Heart left ventricle (tissue), 16 donors: ENCODE measurements around the gene EGFL6. TPM values are rescaled to one million over a fixed set of nuclear protein-coding genes. Genes with fewer than 3 reads are reported as not detected.
"Not testable (repeated sequence)": the region's sequence is repeated elsewhere in the genome, so short reads cannot be mapped to it uniquely, and the experiment has no call there.

Experiments used
- ATAC-seq, 4 donors: fragments of 200-7000 bp; cut with Tn5 transposase; one replicate each; pipeline ENCODE4 v1.9.1; 2020 to 2022; ENCODE audit warnings: moderate library complexity in 4 of 4, mild to moderate bottlenecking in 3 of 4, moderate number of reproducible peaks in 1 of 4
- DNase-seq, 5 donors: peaks; one replicate each; pipeline ENCODE4 v3.0.0-alpha.2; 2020
- H3K27ac ChIP-seq, 12 donors: fragments of 200-600 bp; sonication (generic) in 4 of 12; one replicate each; pipeline versions ENCODE4 v1.5.0 to v1.8.0; 2016 to 2022; ENCODE audit warnings: mild to moderate bottlenecking in 2 of 12
- H3K27me3 ChIP-seq, 9 donors: fragments of 200-600 bp; sonication (generic) in 2 of 9; one replicate each; pipeline versions ENCODE4 v1.5.1 to v1.8.0; 2016 to 2022; ENCODE audit warnings: mild to moderate bottlenecking in 3 of 9
- H3K36me3 ChIP-seq, 9 donors: fragments of 200-600 bp; sonication (generic) in 2 of 9; one replicate each; pipeline versions ENCODE4 v1.5.0 to v1.8.0; 2018 to 2022; ENCODE audit warnings: mild to moderate bottlenecking in 2 of 9
- H3K4me1 ChIP-seq, 12 donors: fragments of 200-600 bp; sonication (generic) in 4 of 12; one replicate each; pipeline versions ENCODE4 v1.5.0 to v1.8.0; 2016 to 2022; ENCODE audit warnings: mild to moderate bottlenecking in 3 of 12
- H3K4me3 ChIP-seq, 12 donors: fragments of 200-600 bp; sonication (generic) in 4 of 12; one replicate each; pipeline versions ENCODE4 v1.5.0 to v1.8.0; 2017 to 2022; ENCODE audit warnings: mild to moderate bottlenecking in 9 of 12, moderate library complexity in 4 of 12
- H3K9me3 ChIP-seq, 12 donors: fragments of 200-600 bp; sonication (generic) in 4 of 12; one replicate each; pipeline versions ENCODE4 v1.5.0 to v1.8.0; 2016 to 2022; ENCODE audit warnings: mild to moderate bottlenecking in 1 of 12
- POLR2A ChIP-seq, 2 donors: fragments of 450-650 bp; IDR thresholded peaks; one replicate each; pipeline ENCODE4 v1.6.1; 2017; ENCODE audit warnings: antibody characterized with exemption in 2 of 2, mild to moderate bottlenecking in 2 of 2, moderate library complexity in 2 of 2
- WGBS, 4 donors: extraction: QIAGEN DNeasy Blood & Tissue Kit in 2 of 4; methylation state at CpG; one replicate each; pipeline versions ENCODE4 v1.1.5 to v1.1.7; 2013 to 2018; 5-methylcytosine and 5-hydroxymethylcytosine counted together
- intact Hi-C, 10 donors: fragments of 100-400 bp; cut with DNase I; formaldehyde crosslinking; loops; one replicate each; pipeline versions ENCODE4 v1.11.1 to v1.14.2; 2022
- polyA plus RNA-seq, 2 donors: library from polyadenylated mRNA; stranded (reverse); fragments of 200-250 nt; gene quantifications; one replicate each; pipeline ENCODE4 v1.2.3, GENCODE V29; 2013
- total RNA-seq, 9 donors: library from RNA; depleted of rRNA in 2 of 9; stranded (reverse); fragments of >200 nt in 2 of 9; fragmentation: NEBNext Ultra II Directional in 3 of 9; extraction: Animal tissue kit (Norgen Biotek cat#: 25700) in 3 of 9; gene quantifications; one replicate each; pipeline versions ENCODE4 v1.1.0 to v1.2.4, GENCODE V29; 2016 to 2023
- TF ChIP-seq, protein P1 (sequence below), 12 donors: fragments of 200-600 bp; sonication (generic) in 4 of 12; IDR thresholded peaks; one replicate each; pipeline versions ENCODE4 v1.5.0 to v1.8.0; 2018 to 2022; ENCODE audit warnings: antibody characterized with exemption in 12 of 12, mild to moderate bottlenecking in 5 of 12
- donor health status: ischemic (EF 13 %, LVEDD 7.1; RV severe dilation, severe dysfunction).
- donor health status: healthy with polysubstance abuse.
- donor health status: DM: no; HTN: yes; CAD: no.
- donor health status: DM: no; HTN: no; CAD: no.
- donor health status: ischemic (EF 25% LVEDD 6.9; RV normal size, moderate dysfunction).
- donor health status: ischemic (EF 25% LVEDD 5.7; RV mildly dilated, moderate dysfunction).
- donor health status: healthy.
- donor health status: DM: yes; HTN: yes; CAD: no.
- donor health status: ischemic (EF 35%, LVEDD 5.7; RV mildly dilated, moderate dysfunction).
- donor health status: nonischemic (EF 11% LVEDD 7.7; RV severe dilation, severe dysfunction).
- donor health status: DM: yes; HTN: yes; CAD: no.
- donor health status: PGD.
- donor health status: ischemic (EF 29% LVEDD 5.4; RV normal size, mild dysfunction).
- donor health status: nonischemic (EF 23%, LVEDD 6.1; RV moderate dilation, normal function).

EGFL6 gene
- total and polyA plus RNA-seq, 11 donors = 2.4 TPM; not detected in 10

DNA sequence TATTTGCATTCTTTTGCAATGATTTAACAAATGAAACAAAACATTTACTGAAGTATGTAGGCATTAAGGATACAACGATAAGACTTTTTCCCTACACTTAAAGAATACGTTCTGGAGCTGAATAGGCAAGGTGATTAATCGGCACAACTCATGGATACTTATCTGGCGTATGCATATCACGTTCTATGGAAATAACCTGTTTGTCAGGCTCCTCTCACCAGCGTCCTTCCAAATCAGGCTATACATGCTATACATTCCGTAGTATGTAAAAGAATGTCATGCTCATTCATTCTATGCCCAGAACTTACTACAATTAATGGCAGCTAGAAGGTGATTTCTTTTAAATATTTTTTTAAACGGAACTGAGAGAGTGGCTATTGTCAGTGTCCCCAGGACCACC lies 57.9 kb downstream of the EGFL6 start:
- Histone ChIP-seq H3K36me3 (no peaks in the 10 kb centered on the region), H3K4me1 (no peaks in the 10 kb centered on the region), H3K27ac (no peak overlapping the region), H3K4me3 (no peak overlapping the region), H3K27me3 (no peaks in the 10 kb centered on the region), H3K9me3 (peaks cover 0 to 17% (median 4%) of the 10 kb centered on the region in 12 donors)
- WGBS, 4 donors = 84 to 90% (median 88%) methylated on average over 8 of the region's 8 CpGs
- TF ChIP-seq, protein P1, sequence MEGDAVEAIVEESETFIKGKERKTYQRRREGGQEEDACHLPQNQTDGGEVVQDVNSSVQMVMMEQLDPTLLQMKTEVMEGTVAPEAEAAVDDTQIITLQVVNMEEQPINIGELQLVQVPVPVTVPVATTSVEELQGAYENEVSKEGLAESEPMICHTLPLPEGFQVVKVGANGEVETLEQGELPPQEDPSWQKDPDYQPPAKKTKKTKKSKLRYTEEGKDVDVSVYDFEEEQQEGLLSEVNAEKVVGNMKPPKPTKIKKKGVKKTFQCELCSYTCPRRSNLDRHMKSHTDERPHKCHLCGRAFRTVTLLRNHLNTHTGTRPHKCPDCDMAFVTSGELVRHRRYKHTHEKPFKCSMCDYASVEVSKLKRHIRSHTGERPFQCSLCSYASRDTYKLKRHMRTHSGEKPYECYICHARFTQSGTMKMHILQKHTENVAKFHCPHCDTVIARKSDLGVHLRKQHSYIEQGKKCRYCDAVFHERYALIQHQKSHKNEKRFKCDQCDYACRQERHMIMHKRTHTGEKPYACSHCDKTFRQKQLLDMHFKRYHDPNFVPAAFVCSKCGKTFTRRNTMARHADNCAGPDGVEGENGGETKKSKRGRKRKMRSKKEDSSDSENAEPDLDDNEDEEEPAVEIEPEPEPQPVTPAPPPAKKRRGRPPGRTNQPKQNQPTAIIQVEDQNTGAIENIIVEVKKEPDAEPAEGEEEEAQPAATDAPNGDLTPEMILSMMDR (IDR thresholded peaks at IDR 0.05) = no peak
- TF ChIP-seq POLR2A (IDR thresholded peaks at IDR 0.05) = no peak
- ATAC-seq = no peak
- intact Hi-C loops = no loop called here
- no peak for DNase-seq

DNA sequence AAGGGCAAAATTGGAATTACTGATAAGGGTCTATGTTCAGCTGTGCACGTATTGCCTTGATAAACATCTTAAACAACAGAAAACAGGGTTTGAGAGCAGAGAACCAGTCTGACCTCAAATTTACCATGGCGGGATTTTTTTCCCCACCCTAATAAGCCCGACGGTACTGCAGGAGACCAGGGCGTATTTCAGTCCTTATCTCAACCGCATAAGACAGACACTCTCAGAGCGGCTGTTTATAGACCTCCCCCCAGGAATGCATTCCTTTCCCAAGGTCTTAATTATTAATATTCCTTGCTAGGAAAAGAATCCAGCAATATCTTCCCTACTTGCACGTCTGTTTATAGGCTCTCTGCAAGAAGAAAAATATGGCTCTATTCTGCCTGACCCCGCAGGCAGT lies 67.8 kb downstream of the EGFL6 start:
- H3K4me1 ChIP-seq, ATAC-seq, DNase-seq, H3K27ac ChIP-seq, H3K36me3 ChIP-seq, H3K4me3 ChIP-seq: not testable (repeated sequence)
- H3K27me3 ChIP-seq = peaks cover 0 to 21% (median 0%) of the 10 kb centered on the region in 9 donors
- intact Hi-C loops = loop anchor here in 1 of 10 donors (5.0 kb wide), 1 partner anchor 120 kb away; no protein-coding TSS in a partner anchor
- peaks cover 0 to 24% (median 0%) of the 10 kb centered on the region in 12 donors for H3K9me3 ChIP-seq
- 84 to 92% (median 89%) methylated on average over 9 of the region's 9 CpGs for WGBS, 4 donors

DNA sequence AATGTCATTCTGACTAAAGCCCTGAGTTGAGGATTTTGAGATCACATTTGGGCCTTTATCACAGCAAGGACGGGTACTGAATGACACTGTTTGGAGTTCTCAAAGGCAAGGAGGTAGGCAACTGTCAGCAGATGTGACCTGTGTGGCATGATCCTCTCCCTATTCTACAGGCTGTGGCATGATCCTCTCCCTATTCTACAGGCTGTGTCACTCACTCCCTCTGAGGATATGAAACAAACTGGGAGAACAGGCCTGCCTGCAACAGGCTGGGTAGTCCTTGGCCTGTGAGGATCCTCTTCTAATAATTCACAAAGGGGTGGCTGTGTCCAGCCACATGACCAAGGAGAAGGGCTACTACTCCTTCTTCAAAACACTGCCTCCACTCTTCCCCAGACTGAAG lies 68.6 kb downstream of the EGFL6 start:
- intact Hi-C loops = loop anchor here in 1 of 10 donors (5.0 kb wide), 1 partner anchor 121 kb away; no protein-coding TSS in a partner anchor

DNA sequence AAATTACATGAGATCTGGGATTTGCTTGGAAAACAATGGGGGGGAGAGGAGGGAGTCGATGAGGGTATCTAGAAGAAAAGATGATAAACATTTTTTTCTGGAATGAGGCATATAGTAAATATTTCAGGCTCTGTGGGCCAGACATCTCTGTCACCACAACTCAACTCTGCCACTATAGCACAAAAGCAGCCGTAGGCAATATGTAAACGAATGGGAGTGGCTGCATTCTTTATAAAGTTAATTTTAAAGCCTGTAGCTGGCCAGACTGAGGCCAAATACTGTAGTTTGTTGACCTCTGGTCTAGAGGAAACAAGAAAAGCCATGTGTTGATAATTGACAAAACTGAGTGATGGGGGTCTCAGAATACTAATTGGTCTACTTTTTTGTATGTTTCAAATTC lies 69.4 kb downstream of the EGFL6 start:
- no peak overlapping the region for H3K27ac ChIP-seq
- ATAC-seq = no peak
- 43 to 68% (median 60%) methylated on average over 3 of the region's 3 CpGs for WGBS, 4 donors

More for the DNA sequence above, 68.6 kb downstream of the EGFL6 start:
- Histone ChIP-seq H3K27ac (no peak overlapping the region), H3K4me3 (no peak overlapping the region), H3K27me3 (peaks cover 0 to 21% (median 0%) of the 10 kb centered on the region in 9 donors), H3K4me1 (no peaks in the 10 kb centered on the region), H3K36me3 (no peaks in the 10 kb centered on the region), H3K9me3 (peaks cover 0 to 24% (median 0%) of the 10 kb centered on the region in 12 donors)
- whole genome bisulfite sequencing, 4 donors = 45 to 71% (median 61%) methylated on average over 1 of the region's 1 CpG
- no peak for ATAC-seq
- TF ChIP-seq, protein P1 (IDR thresholded peaks at IDR 0.05) = no peak
- TF ChIP-seq POLR2A (IDR thresholded peaks at IDR 0.05) = no peak
- DNase-seq = no peak

DNA sequence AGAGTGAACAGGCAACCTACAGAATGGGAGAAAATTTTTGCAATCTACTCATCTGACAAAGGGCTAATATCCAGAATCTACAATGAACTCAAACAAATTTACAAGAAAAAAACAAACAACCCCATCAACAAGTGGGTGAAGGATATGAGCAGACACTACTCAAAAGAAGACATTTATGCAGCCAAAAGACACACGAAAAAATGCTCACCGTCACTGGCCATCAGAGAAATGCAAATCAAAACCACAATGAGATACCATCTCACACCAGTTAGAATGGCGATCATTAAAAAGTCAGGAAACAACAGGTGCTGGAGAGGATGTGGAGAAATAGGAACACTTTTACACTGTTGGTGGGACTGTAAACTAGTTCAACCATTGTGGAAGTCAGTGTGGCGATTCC lies 72.3 kb downstream of the EGFL6 start:
- WGBS, 4 donors = 80 to 85% (median 82%) methylated on average over 2 to 3 of the region's 4 CpGs
- Histone ChIP-seq H3K27me3 (peaks cover 0 to 24% (median 0%) of the 10 kb centered on the region in 9 donors), H3K9me3 (peaks cover 0 to 18% (median 0%) of the 10 kb centered on the region in 12 donors)
- H3K27ac ChIP-seq, H3K4me1 ChIP-seq, ATAC-seq, DNase-seq, H3K36me3 ChIP-seq, H3K4me3 ChIP-seq: not testable (repeated sequence)
- intact Hi-C loops = loop anchor here in 1 of 10 donors (10.0 kb wide), 1 partner anchor 697 kb away; no protein-coding TSS in a partner anchor

More for the DNA sequence above, 69.4 kb downstream of the EGFL6 start:
- H3K27me3 ChIP-seq = peaks cover 0 to 21% (median 0%) of the 10 kb centered on the region in 9 donors
- H3K9me3 ChIP-seq = peaks cover 0 to 24% (median 0%) of the 10 kb centered on the region in 12 donors
- no peak overlapping the region for H3K4me3 ChIP-seq
- no peaks in the 10 kb centered on the region for H3K36me3 ChIP-seq
- H3K4me1 ChIP-seq = no peaks in the 10 kb centered on the region
- TF ChIP-seq POLR2A (IDR thresholded peaks at IDR 0.05) = no peak
- TF ChIP-seq, protein P1 (IDR thresholded peaks at IDR 0.05) = no peak
- DNase-seq = no peak
- intact Hi-C loops = loop anchor here in 1 of 10 donors (5.0 kb wide), 1 partner anchor 122 kb away; no protein-coding TSS in a partner anchor
